ENCODE data around the gene CDH23.

DNA sequence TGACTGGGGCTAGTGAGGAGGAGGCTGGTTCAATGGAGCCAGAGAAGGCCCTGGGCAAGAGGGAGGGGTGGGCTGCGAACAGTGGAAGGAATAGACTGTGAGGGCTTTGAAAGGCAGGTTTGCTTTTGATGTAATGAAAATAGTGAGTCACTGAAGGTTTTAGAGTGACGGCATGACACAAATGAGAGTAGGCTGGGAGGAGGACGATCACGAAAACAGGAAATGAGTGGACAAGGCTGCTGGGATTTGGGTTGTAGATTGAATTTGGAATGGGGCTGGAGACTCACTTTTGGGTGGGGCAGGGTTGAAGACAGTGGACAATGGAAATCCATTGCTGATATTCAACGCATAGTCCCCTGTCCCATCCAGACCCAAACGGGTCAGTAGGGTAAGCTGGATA lies 139.6 kb downstream of the CDH23 start:
- TF ChIP-seq FOXM1 (IDR thresholded peaks at IDR 0.05; ENCODE audit: borderline replicate concordance) (no peak), HDGF (IDR thresholded peaks at IDR 0.05; ENCODE audit: borderline replicate concordance) (no peak), ARNT (IDR thresholded peaks at IDR 0.05) (no peak)

All from HEK293T (cell line).